Anterior cingulate cortex (tissue), 58 donors: ENCODE data around the gene C22orf15.

Experiments used
- DNase-seq, 58 donors: peaks; one replicate each; lab custom pipeline; 2025; lab: John Stamatoyannopoulos, UW

C22orf15 gene

GRCh38 chr22:23750367-23750713 lies 12.4 kb upstream of the C22orf15 start:
- DNase-seq: no peak

- peak in 53 of 58 donors; percentile 36 to 88 (median 65) for DNase-seq
Observed at GRCh38 chr22:23750714-23751440, 11.9 kb upstream of the C22orf15 start, which contains the start of gene ZNF70. TSS of gene ZNF70 (minus strand) at chr22:23751112. CDS start at chr22:23745140, 5,972 bp downstream.

- DNase-seq: peak in 5 of 58 donors; percentile 55 to 59 (median 56)
Observed at GRCh38 chr22:23751441-23751996, 11.3 kb upstream of the C22orf15 start.

- DNase-seq: no peak
Observed at GRCh38 chr22:23752090-23752691, 10.6 kb upstream of the C22orf15 start.

- no peak for DNase-seq
Observed at GRCh38 chr22:23752750-23753149, 10.0 kb upstream of the C22orf15 start.

GRCh38 chr22:23753385-23753784 lies 9.4 kb upstream of the C22orf15 start:
- no peak for DNase-seq

GRCh38 chr22:23754220-23754919 lies 8.4 kb upstream of the C22orf15 start, which contains the start of gene VPREB3:
TSS of gene VPREB3 (minus strand) at chr22:23754425. CDS start at chr22:23754363, 62 bp downstream.
- DNase-seq: no peak

- peak in 3 of 58 donors; percentile 9 to 70 (median 30) for DNase-seq
Observed at GRCh38 chr22:23754980-23755636, 7.7 kb upstream of the C22orf15 start.

- no peak for DNase-seq
Observed at GRCh38 chr22:23755711-23756110, 7.1 kb upstream of the C22orf15 start.

GRCh38 chr22:23756891-23757290 lies 5.9 kb upstream of the C22orf15 start:
- DNase-seq: no peak

GRCh38 chr22:23759566-23759965 lies 3.2 kb upstream of the C22orf15 start:
- no peak for DNase-seq

- no peak for DNase-seq
Observed at GRCh38 chr22:23760056-23760455, 2.7 kb upstream of the C22orf15 start.

- peak in 2 of 58 donors; percentile 4 to 49 for DNase-seq
Observed at GRCh38 chr22:23763579-23763945, 772 bp downstream of the C22orf15 start.

- DNase-seq: no peak
Observed at GRCh38 chr22:23763954-23764353, 1.2 kb downstream of the C22orf15 start.

- no peak for DNase-seq
Observed at GRCh38 chr22:23764899-23765881, 2.4 kb downstream of the C22orf15 start.

GRCh38 chr22:23767303-23767672 lies 4.5 kb downstream of the C22orf15 start:
- DNase-seq: no peak

GRCh38 chr22:23767673-23768548 lies 5.1 kb downstream of the C22orf15 start, which contains the start of gene CHCHD10:
TSS of gene CHCHD10 (minus strand) at chr22:23767972. CDS start at chr22:23767874, 98 bp downstream.
- DNase-seq: peak; percentile 41 to 91 (median 82)

- DNase-seq: no peak
Observed at GRCh38 chr22:23769321-23769965, 6.7 kb downstream of the C22orf15 start.
